GM18861 (cell line): ENCODE measurements around the gene EPHA2.

Source experiments
- ATAC-seq: cut with Tn5 transposase; IDR thresholded peaks from one replicate; pipeline ENCODE4 v1.9.1; 2021; ENCODE audit not compliant: unreplicated experiment

Gene EPHA2

DNA sequence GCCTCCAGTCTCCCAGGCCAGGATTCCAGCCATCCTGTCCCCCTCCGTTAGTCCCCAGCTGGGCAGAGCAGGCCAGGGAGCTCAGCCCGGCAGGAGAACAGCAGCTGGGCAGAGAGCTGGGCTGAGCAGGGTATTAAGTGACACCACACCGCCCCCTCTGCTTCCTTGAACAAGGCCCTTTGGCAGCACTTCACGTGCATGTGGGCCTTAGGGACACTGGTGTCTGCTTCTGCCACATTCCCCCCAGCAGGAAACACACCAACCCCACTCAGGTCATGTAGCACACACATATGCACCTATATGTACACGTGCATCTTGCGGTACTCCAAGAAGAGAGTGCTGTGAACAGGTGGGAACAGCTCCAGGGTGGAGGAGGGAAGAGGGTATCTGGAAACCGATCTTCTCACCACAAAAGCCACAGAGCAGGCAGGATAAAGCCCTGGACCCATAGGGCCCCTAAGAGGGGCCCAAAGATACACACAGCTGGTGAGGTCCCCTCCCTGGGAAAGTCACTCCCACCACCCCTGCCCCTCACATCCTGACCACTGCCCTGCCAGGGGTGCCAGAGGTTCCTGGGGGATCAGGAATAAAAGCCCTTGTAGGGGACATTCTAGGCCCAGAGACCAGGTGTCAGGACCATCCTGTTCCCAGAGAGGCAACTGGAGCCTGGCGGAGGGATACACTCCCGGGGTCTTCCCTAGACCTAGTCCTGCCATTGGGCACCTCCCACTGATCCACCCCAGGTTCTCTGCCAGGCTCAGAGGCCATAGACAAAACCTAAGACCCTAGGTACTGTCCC lies 4.5 kb downstream of the EPHA2 start:
- ATAC-seq = no peak

DNA sequence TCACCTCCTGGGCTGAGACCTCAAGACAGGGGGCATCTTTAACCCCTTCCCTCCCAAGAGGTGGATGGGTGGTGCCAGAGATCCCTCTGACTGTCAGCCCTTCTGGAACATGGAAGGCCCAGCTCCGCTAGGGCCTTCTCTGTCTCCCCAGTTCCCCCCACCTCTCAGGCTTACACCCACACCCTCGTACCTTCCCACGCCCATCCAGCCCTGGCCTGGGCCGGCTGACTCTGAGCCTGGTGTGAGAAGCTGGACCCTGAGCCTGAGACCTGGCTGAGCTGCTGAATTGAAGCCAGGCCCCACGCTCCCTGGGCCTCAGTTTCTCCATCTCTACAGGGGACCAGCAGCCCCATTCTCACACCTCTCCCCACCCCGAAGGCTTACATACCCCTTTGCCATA lies 5.4 kb downstream of the EPHA2 start:
- ATAC-seq = no peak

DNA sequence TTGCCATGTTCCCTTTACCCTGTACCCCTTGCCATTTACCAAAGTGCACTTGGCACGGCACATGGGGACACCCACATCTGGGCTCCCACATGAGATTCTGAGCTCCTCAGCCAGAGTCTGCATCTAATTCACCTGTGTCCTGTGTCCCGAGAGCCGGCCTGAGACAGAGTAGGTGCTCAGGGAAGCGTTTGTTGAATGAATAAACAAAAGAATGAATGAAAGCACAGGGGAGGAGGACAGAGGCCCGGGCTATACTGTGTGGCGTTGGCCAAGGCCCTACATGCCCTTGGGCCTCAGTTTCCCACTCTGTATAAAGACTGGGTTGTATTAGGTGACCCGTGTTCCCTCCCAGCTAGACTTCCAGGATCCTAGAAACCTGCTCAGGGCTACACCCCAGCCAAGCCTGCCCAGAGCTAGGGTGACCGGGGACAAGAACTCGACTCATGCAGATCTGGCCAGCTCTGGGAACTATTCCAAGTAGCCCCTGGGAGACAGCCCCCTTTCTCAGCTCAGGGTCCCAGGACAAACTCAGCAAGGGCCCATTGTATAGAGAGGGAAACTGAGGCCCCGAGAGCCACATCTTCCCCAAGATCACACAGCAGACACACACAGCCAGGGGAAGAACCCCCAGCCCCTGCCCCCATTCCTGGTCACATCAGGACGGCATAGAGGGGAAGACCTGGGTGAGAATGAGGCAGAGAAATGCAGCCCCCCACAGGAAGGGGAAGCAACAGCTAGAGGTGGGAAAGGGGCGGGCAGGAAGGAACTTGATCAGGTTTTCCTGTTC lies 6.0 kb downstream of the EPHA2 start:
- no peak for ATAC-seq

DNA sequence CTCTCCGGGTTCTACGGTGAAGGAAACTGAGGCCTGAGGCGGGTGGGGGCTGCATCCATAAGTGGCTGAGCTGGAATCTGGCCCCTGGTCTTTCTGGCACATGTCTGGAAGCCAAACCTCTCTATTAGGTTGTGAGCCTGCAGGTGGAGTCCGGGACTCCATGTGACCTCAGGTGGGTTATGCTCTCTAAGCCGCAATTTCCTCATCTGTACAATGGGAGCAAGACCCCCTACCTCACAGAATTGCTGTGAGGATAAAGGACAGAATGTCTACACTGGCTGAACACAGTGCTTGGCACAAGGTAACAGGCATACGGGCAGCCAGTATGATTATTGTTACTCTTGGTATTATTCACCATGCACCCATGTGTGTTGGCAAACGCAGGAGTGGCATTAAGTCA lies 6.7 kb downstream of the EPHA2 start:
- ATAC-seq = no peak

DNA sequence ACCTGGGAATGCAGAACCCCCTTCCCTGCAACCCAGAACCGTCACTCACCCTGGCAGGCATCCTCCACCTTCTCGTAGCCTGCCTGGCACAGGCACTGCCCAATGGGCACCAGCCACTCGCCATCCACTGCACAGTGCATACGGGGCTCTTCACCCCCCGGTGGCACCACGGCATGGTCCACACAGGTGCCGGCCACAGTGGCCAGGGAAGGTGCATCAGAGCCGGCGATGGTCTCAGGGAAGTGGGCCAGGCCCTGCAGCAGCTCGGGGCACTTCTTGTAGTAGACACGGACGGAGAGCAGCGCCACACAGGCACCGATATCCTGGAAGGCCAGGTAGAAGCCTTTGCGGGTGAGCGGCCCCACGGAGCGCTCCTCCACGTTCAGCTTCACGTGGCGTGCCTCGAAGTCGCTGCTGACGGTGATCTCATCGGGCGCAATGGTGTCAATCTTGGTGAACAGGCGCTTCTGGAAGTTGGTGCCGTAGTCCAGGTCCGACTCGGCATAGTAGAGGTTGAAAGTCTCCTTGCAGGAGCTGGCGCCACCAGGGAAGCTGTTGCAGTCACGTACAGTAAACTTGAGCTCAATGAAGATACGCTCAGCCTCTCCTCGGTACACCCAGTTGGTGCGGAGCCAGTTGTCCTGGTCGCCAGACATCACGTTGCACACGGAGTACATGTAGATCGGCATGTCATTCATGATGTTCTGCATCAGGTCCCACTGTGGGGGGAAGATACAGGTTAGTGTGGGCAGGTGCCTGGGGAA lies 7.4 kb downstream of the EPHA2 start:
- no peak for ATAC-seq

DNA sequence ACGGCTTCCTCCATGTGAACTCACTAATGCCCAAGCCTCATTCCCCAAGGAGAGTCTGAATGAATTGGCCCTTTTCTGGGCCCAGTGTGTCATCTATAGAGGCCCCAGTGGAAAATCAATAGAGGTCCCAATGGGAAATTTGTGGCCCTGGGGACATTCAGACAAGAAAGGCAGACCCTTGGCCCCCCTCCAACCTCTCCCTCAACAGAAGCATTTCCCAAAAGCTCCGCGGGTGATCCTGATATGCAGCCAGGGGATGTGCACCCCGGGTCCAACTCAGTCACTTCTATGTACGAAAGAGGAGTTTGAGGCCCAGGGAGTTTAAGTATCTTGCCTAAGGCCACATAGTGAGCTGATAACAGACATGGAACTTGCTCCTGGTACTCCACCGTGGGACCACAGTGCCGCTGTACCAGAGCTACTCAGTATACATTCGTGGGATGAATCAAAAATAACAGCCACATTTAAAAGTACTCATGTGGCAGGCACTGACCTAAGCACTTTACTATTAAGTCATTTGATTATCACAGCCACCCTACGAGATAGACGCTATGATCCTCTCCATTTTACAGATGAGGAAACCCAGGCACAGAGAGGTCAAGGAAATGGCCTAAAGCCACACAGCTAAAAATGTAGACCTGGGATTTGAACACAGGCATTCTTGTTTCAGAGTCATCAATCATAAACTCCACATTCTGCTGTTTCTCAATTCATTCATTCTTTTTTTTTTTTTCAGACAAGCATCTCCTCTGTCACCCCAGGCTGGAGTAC lies 8.5 kb downstream of the EPHA2 start:
- no peak for ATAC-seq

DNA sequence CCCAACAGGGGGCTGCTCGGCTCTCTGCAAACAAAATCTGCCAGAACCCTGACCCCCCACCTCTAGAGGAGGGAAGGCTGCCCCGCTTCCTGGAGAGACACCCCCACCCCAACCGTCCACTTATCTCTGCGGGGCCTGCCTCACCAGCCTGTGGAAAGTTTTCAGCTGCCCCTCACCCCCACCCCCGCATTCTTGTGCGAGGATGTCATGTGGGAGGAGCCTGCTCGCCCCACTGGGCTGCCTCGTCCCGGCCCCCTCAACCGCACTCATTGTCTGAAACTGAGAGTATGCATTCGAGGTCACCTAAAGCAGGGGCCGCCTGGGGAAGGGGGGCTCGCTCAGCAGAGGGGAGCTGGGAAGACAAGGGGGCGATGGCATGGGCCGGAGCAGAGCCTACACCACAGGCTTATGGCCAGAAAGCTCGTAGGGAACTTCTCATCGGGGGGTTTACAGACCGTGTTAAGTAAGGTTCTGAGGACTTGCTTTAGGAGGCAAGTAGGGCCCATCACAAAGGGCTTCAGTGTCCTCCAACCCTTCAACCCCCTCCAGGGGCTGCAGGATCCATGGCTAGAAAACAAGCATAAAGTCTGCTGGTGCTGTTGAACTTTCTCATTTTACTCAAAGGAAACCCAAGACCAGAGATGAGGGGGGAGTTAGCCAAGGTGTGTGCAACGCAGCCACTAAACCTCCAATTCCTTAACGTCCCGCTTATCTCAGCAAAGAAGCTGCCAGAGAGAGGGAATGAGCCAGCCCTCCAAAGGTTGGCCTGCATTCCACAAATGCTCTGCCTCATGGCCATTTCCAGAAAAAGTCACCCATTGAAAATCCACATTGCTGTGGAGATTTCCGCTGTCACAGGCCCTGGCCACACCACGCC lies 9.4 kb downstream of the EPHA2 start:
- ATAC-seq = no peak

DNA sequence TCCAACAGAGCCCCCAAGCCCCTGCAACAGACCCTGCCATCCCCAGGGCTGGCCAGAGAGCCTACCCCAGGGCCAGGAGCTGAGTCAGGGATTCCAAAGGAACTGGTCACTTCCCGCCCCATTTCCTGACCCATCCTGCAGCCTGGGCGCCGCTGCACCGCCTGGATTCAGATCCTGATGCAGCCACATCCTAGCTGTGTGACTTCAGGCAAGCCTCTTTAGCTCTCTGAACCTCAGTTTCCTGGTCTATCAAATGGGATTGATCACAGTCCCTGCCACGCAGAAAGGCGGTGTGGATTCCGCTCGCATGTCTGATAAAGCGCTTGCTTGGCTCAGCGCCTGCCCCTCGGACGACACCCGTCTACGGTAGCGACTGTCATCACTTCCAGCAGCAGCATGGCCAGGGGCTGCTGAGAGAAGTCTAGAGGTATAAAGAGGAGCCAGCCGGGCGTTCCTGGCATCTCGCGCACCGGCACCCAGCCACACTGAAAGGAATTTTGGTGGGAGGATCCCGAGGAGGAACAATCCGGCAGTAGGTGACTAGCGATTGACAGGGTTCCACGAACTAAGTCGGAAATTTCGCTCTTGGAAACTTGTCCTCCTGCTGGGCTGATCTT lies 10.1 kb downstream of the EPHA2 start:
- ATAC-seq = no peak

DNA sequence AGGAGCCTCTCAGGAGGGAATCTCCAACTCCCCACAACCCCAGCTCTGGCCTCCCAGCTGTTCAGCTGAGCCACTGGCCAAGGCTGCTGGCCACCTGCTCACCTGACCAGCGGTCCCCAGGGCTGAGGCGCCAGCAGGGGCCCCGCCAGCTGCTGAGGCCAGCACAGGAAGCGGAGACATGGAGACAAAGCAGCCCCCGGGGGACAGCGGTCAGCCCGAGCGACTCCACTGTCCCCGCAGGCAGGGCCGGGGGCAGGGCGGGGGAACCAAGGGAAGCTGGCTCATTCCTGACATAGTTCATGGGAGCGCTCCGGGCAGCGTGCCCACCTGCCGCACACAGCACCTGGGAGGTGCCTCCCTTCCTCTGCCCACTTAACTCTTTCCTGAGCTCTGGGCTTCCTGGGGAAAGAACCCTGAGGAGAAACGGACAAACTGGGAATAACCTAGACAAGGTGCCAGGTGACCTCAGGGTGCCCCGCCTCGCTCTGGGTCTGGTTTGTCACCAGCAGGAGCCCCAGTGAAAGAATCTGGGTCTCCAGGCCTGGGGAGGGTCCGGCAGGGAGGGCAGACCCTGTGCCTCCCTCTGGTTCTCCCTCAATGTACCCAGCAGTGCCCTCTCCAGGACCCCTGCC lies 10.7 kb downstream of the EPHA2 start:
- ATAC-seq = no peak

DNA sequence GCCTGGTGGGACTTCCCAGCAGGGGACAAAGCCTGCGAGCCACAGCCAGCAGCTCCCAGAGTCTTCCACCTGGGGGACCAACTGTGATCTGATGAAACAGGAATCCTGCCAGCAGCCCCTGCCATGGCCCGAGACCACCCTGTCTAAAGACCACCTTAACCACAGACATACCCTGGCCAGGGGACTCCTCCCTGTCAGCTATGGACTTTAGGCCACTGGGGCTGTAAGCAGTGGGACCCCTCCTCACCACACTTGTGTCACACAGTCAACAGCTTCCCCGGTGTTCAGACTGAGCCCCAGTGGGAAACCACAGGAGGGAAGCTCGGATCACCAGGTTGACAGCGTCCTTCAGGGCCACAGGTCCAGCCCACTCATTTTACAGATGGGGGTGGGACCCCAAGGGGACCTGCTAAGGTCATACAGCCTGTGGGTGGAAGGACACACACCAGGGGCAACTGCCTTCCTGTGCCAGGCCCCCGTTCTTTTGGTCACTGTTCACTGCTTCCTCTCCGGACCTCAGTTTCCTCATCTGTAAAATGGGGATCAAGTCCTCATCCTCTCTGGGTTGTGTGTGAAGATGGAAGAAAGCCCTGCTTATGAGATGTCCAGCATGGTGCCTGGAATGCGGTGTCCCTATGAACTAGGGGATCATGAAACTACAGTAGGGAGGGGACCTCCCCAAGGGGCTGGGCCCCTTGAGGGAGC lies 11.4 kb downstream of the EPHA2 start:
- no peak for ATAC-seq

DNA sequence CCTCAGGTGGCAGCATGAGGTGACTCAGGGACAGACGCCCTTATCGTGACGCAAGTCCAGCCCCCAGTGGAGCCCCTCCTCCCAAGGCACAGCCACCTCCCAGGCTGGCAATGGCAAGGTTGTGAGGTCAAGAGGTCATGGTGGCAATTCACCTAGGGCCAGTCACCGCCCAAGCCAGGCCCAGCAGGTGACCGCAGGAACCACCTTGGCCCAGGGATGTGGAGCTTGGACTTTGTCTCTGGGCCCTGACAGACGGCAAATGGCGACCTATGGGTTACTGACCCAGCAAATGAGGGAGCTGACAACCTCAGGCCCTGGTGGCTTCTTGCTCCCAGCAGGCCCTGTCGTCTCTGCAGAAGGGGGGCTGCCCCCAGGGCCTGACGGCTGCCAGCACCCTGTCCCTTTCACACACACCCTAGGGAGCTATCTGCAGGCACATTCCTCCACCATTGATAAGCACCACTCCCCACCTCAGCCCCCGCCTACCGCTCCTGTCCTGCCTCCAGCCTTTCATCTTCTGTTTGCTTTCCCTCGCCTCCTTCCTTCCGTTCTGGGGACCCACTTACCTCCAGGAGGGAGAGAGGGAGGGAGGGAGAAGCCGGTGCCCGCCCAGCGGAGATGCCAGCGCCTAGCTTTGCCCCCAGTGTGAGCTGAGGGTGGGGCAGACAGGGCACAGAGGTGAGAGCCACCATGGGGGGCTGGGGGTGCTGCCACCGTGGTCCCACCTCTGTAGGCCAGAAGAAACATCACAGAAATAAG lies 12.1 kb downstream of the EPHA2 start:
- no peak for ATAC-seq

DNA sequence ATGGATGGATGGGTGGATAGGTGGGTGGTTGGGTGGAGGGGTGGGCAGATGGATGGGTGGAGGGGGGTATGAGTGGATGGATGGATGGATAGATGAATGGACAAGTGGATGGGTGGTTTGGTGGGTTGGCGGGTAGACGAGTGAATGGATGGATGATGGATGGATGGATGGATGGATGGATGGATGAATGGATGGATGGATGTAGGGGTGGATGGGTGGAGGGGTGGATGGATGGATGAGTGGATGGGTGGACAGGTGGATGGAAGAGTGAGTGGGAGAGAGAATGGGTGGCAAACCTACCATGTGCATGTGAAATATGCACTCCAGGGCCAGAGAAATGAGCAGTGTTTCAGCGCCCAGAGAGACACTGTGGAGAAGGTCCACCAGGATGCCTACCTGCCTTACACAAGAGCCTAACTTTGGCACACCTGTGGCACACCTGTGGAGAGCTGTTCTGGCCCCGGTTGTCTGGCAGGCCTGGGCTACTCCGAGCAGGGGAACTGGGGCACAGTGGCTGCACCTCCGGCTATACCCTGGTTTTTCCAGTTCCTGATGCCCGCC lies 12.8 kb downstream of the EPHA2 start:
- ATAC-seq = no peak

DNA sequence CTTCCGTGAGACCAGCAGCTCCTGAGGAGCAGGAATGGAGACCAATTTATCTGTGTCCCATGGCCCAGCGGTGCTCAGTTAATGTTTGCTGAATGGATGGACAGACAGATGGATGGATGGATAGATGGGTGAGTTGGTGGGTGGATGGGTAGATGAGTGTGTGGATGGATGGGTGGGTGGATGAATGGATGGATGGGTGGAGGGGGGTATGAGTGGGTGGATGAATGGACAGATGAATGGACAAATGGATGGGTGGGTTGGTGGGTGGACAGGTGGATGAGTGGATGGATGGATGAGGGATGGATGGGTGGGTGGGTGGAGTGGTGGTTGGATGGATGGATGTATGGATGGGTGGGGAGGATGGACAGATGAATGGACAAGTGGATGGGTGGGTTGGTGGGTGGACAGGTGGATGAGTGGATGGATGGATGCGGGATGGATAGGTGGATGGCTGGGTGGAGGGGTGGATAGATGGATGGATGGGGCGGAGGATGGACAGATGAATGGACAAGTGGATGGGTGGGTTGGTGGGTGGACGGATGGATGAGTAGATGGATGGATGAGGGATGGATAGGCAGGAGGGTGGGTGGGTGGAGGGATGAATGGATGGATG lies 13.4 kb downstream of the EPHA2 start:
- ATAC-seq = no peak

DNA sequence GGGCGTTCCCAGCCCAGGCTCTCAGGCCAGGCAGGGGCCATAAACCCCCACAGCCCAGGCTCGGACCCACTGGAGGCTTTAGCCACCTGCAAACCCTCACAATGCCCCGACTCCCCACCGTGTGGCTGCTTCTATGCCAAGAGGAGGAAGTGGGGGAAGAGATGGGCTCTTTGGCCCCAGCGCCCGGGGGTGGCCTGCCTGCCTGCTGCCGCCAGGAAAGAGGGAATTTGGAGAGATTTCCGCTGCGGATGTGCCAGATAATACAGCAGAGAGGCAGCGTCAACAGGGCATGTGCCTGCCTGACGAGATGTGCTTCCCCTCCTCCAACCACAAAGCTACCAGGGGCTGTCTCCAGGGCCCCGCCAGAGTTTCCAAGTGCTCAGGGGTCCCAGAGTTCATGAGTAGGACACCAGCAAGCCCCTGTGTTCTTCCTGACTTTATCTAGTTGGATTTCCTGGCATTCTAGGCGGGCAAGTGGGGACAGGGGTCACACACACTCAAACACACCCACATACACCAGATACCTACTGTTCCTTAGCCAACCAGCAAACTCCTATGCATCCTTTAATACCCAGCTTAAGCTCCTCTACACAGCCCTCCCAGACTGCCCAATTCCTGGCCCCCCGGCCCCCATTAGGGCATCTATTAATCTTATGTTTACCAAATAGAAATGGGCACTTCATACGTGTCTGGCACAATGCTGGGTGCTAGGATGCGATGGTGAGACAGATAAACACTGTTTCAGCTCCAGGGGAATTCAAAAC lies 14.1 kb downstream of the EPHA2 start:
- no peak for ATAC-seq

DNA sequence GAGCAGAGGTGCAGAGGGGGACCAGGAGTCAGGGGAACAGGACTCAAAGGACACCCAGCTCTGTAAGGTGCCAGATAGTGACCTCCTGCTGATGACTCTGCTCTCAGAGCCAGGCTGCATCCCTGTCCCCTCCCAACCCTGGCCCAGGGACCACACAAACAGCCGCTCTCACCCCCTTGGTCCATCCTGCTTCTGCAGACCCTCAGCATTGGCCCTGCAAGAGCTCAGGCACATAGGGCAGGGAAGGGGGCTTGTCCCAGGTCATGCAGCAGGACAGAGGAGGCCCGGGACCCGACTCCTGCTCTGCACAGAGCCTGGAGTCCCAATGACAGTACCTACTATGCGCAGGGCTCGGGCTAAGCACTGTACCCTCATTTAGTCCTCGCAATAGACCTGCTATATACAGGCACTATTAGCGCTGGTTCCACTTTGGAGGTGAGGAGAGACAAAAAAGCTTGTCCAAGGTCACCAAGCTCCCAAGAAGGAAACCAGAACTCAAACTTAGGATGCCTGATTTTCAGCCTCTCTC lies 15.7 kb downstream of the EPHA2 start:
- ATAC-seq = no peak

DNA sequence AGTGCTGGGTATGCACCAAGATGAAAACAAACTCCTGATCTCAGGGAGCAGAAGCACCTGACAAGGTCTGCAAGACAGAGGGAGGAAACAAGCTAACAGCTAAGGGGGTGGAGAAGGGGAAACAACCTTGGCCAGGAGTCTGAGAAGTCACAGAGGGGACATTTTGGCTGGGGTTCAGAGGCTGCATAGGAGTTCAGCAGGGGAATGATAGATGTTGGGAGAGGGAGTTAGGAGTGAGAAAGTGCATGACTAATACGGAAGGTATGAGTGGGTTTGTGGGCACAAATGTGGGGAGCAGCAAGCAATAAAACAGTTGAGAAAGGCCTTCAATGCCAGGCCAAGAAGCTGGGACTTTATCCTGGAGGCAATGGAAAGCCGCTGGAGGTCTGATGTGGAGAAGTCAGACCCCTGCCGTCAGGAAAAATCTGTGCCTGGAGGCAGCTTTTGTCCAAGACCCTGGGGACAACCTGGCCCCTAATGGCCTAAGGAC lies 16.4 kb downstream of the EPHA2 start:
- ATAC-seq = no peak
